CD14-positive monocyte (primary cell): ENCODE results near the gene SMIM3. TPM values are rescaled to one million over a fixed set of nuclear protein-coding genes. Genes with fewer than 3 reads are reported as not detected.
"Not testable (repeated sequence)": the region's sequence is repeated elsewhere in the genome, so short reads cannot be mapped to it uniquely, and the experiment has no call there.

Experiments used
- DNase-seq, 3 donors: peaks; one replicate each; pipeline ENCODE4 v3.0.0-alpha.2; 2011 to 2022
- H2AFZ ChIP-seq: 2 replicates; pipeline ENCODE4 v1.6.0; 2012; ENCODE audit warnings: mild to moderate bottlenecking, low read depth, low read length, inconsistent platforms; ENCODE audit not compliant: insufficient read depth, poor library complexity, severe bottlenecking
- H3K27ac ChIP-seq, 2 donors: 1 replicate in 1 of 2; 2 replicates in 1 of 2; pipeline ENCODE4 v1.5.1; 2012 to 2013; ENCODE audit warnings: low read length in 2 of 2, control low read depth in 1 of 2, inconsistent platforms in 1 of 2, low read depth in 1 of 2, mild to moderate bottlenecking in 1 of 2
- H3K27me3 ChIP-seq, 2 donors: one replicate each; pipeline versions ENCODE4 v1.6.0 to v1.6.1; 2011 to 2013; ENCODE audit warnings: low read length in 2 of 2; ENCODE audit not compliant: control insufficient read depth in 2 of 2, insufficient read depth in 2 of 2
- H3K36me3 ChIP-seq, 2 donors: replicated peaks in 1 of 2; 1 replicate in 1 of 2; 2 replicates in 1 of 2; pipeline versions ENCODE4 v1.5.1 to v1.6.1; 2012 to 2013; ENCODE audit warnings: low read length in 2 of 2, control low read depth in 1 of 2, inconsistent platforms in 1 of 2, mild to moderate bottlenecking in 1 of 2; ENCODE audit not compliant: insufficient read depth in 2 of 2, control insufficient read depth in 1 of 2
- H3K4me1 ChIP-seq, 2 donors: 1 replicate in 1 of 2; 2 replicates in 1 of 2; pipeline versions ENCODE4 v1.5.1 to v1.6.1; 2012 to 2013; ENCODE audit warnings: low read length in 2 of 2, control low read depth in 1 of 2, inconsistent platforms in 1 of 2, mild to moderate bottlenecking in 1 of 2, moderate library complexity in 1 of 2; ENCODE audit not compliant: insufficient read depth in 2 of 2, control insufficient read depth in 1 of 2
- H3K4me2 ChIP-seq: replicated peaks from 2 replicates; pipeline ENCODE3; 2012; ENCODE audit warnings: low read length, moderate library complexity, mild to moderate bottlenecking; ENCODE audit not compliant: poor library complexity, severe bottlenecking; ENCODE audit errors: extremely low read depth
- H3K4me3 ChIP-seq, 3 experiments: fragments of 200-600 bp in 1 of 3; sonication (generic) in 1 of 3; replicated peaks in 1 of 3; 1 replicate in 2 of 3; 2 replicates in 1 of 3; pipeline ENCODE4 v1.5.1; 2011 to 2013; ENCODE audit warnings: low read length in 3 of 3, mild to moderate bottlenecking in 3 of 3, control low read depth in 2 of 3, low read depth in 2 of 3, inconsistent platforms in 1 of 3, moderate library complexity in 1 of 3
- H3K79me2 ChIP-seq: 2 replicates; pipeline ENCODE4 v1.6.0; 2012; ENCODE audit warnings: mild to moderate bottlenecking, control low read depth, inconsistent platforms, low read length, moderate library complexity; ENCODE audit not compliant: insufficient read depth
- H3K9ac ChIP-seq: 2 replicates; pipeline ENCODE4 v1.6.0; 2017; ENCODE audit warnings: low read length, mild to moderate bottlenecking; ENCODE audit not compliant: insufficient read depth, poor library complexity, severe bottlenecking
- H3K9me3 ChIP-seq, 2 donors: replicated peaks in 1 of 2; 1 replicate in 1 of 2; 2 replicates in 1 of 2; pipeline versions ENCODE4 v1.5.1 to v1.6.1; 2012 to 2013; ENCODE audit warnings: low read length in 2 of 2, control low read depth in 1 of 2; ENCODE audit not compliant: control insufficient read depth in 1 of 2, insufficient read depth in 1 of 2
- H4K20me1 ChIP-seq: 2 replicates; pipeline ENCODE4 v1.6.0; 2012; ENCODE audit warnings: mild to moderate bottlenecking, low read length, control low read depth, moderate library complexity; ENCODE audit not compliant: insufficient read depth
- H3K27ac Mint-ChIP-seq, 7 donors: one replicate each; pipeline ENCODE4 v1.8.0; 2020; ENCODE audit warnings: mild to moderate bottlenecking in 7 of 7, mixed read lengths in 7 of 7, moderate library complexity in 6 of 7, inconsistent platforms in 2 of 7
- H3K27me3 Mint-ChIP-seq, 3 donors: one replicate each; pipeline ENCODE4 v1.8.0; 2021 to 2022; ENCODE audit warnings: low read depth in 3 of 3, mild to moderate bottlenecking in 3 of 3, mixed read lengths in 3 of 3, moderate library complexity in 3 of 3, inconsistent platforms in 1 of 3
- H3K36me3 Mint-ChIP-seq, 2 donors: one replicate each; pipeline ENCODE4 v1.8.0; 2020; ENCODE audit warnings: mixed read lengths in 2 of 2, inconsistent platforms in 1 of 2, mild to moderate bottlenecking in 1 of 2
- H3K4me1 Mint-ChIP-seq: one replicate; pipeline ENCODE4 v1.8.0; 2020; ENCODE audit warnings: mild to moderate bottlenecking, mixed read lengths
- H3K4me3 Mint-ChIP-seq, 2 donors: one replicate each; pipeline ENCODE4 v1.8.0; 2020; ENCODE audit warnings: mild to moderate bottlenecking in 2 of 2, mixed read lengths in 2 of 2, moderate library complexity in 1 of 2
- H3K9me3 Mint-ChIP-seq, 7 donors: one replicate each; pipeline ENCODE4 v1.8.0; 2020 to 2022; ENCODE audit warnings: mixed read lengths in 7 of 7, mild to moderate bottlenecking in 6 of 7, moderate library complexity in 6 of 7, inconsistent platforms in 2 of 7
- WGBS: methylation state at CpG from one replicate; pipeline ENCODE4 v1.1.5; 2013; ENCODE audit warnings: missing lambda C conversion rate; ENCODE audit not compliant: insufficient coverage; 5-methylcytosine and 5-hydroxymethylcytosine counted together
- intact Hi-C, 2 donors: fragments of 100-400 bp; cut with micrococcal nuclease; formaldehyde crosslinking; loops; one replicate each; pipeline versions ENCODE4 v1.15.0 to v1.15.1; 2023
- polyA plus RNA-seq, 3 donors: library from polyadenylated mRNA; depleted of rRNA in 1 of 3; unstranded in 2 of 3; stranded (reverse) in 1 of 3; fragments of 300-500 nt in 2 of 3; fragments of >200 nt in 1 of 3; fragmentation: Illumina TruSeq in 2 of 3; gene quantifications; 1 replicate in 2 of 3; 2 replicates in 1 of 3; pipeline ENCODE4 v1.2.3, GENCODE V29; 2012 to 2021
- TF ChIP-seq, protein P1 (sequence below): fragments of 200-600 bp; IDR thresholded peaks from one replicate; pipeline ENCODE4 v1.8.0; 2022; ENCODE audit warnings: antibody characterized with exemption, mild to moderate bottlenecking

Gene SMIM3
- polyA plus RNA-seq, 3 donors, result 41.7 to 52.2 (median 45.4) TPM

DNA sequence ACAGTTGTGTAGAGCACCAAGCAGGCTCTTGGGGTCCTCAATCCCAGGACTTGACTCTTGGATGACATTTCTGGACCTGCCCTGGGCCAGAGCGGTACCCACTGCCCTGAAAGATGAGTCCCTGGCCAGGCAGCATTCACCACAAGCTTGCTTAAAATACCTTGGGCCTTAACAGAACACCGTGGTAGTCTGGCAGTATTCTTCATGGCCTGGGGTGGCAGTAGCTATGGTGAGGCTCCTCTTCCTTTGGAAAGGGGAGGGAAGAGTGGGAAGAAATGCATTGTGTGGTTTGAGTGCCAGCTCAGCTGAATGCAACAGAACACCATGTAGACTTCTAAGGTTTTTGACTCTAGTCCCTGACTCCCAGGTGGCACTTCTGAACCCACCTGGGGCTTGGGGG lies 38.4 kb downstream of the SMIM3 start:
- intact Hi-C loops, result no loop called here
- no peaks in the 10 kb centered on the region for H3K4me1 ChIP-seq
- peaks cover 0 to 3% (median 0%) of the 10 kb centered on the region in 3 donors for H3K27me3 Mint-ChIP-seq
- no peak overlapping the region for H3K27ac ChIP-seq
- H3K36me3 Mint-ChIP-seq, result no peaks in the 10 kb centered on the region
- WGBS, result 100% methylated on average over 1 of the region's 2 CpGs
- H3K4me1 Mint-ChIP-seq, result no peaks in the 10 kb centered on the region
- H3K4me2 ChIP-seq, result no peak overlapping the region
- H3K9ac ChIP-seq, result no peak overlapping the region
- H3K4me3 ChIP-seq, result no peak overlapping the region
- H3K4me3 Mint-ChIP-seq, result no peak overlapping the region
- no peaks in the 10 kb centered on the region for H3K27me3 ChIP-seq
- TF ChIP-seq, protein P1, sequence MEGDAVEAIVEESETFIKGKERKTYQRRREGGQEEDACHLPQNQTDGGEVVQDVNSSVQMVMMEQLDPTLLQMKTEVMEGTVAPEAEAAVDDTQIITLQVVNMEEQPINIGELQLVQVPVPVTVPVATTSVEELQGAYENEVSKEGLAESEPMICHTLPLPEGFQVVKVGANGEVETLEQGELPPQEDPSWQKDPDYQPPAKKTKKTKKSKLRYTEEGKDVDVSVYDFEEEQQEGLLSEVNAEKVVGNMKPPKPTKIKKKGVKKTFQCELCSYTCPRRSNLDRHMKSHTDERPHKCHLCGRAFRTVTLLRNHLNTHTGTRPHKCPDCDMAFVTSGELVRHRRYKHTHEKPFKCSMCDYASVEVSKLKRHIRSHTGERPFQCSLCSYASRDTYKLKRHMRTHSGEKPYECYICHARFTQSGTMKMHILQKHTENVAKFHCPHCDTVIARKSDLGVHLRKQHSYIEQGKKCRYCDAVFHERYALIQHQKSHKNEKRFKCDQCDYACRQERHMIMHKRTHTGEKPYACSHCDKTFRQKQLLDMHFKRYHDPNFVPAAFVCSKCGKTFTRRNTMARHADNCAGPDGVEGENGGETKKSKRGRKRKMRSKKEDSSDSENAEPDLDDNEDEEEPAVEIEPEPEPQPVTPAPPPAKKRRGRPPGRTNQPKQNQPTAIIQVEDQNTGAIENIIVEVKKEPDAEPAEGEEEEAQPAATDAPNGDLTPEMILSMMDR, result no peak
- H3K36me3 ChIP-seq, result no peaks in the 10 kb centered on the region
- no peaks in the 10 kb centered on the region for H3K79me2 ChIP-seq
- H3K27ac Mint-ChIP-seq, result peak overlapping the region in 1 of 7 donors; percentile 1
- H3K9me3 ChIP-seq, result peaks cover 0 to 19% of the 10 kb centered on the region in 2 donors
- H3K9me3 Mint-ChIP-seq, result peaks cover 23 to 40% (median 34%) of the 10 kb centered on the region in 7 donors
- no peak overlapping the region for H2AFZ ChIP-seq
- no peaks in the 10 kb centered on the region for H4K20me1 ChIP-seq
- no peak for DNase-seq

DNA sequence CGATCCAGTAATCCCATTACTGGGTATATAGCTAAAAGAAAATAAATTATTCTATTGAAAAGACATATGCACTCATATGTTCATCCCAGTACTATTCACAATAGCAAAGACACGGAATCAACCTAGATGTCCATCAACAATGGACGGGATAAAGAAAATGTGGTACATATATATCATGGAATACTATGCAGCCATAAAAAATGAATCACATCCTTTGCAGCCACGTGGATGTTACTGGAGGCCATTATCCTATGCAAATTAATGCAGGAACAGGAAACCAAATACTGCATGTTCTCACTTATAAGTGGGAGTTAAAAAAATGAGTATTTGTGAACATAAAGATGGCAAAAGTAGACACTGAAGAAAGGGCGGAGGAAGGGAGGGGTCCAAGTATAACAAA lies 51.2 kb downstream of the SMIM3 start:
- Histone ChIP-seq H3K4me3 (no peak overlapping the region), H4K20me1 (no peaks in the 10 kb centered on the region), H3K27me3 (no peaks in the 10 kb centered on the region), H3K4me1 (no peaks in the 10 kb centered on the region), H3K9ac (no peak overlapping the region), H3K79me2 (no peaks in the 10 kb centered on the region), H3K27ac (no peak overlapping the region), H2AFZ (no peak overlapping the region), H3K4me2 (no peak overlapping the region), H3K36me3 (no peaks in the 10 kb centered on the region), H3K9me3 (peaks cover 7 to 12% of the 10 kb centered on the region in 2 donors)
- Mint-ChIP-seq H3K27ac (no peak overlapping the region), H3K27me3 (no peaks in the 10 kb centered on the region), H3K36me3 (no peaks in the 10 kb centered on the region), H3K4me3 (no peak overlapping the region), H3K4me1 (no peaks in the 10 kb centered on the region), H3K9me3 (peaks cover 24 to 47% (median 35%) of the 10 kb centered on the region in 7 donors)
- intact Hi-C loops, result no loop called here
- no CpG with 5 or more reads among the region's 5 CpGs for WGBS
- DNase-seq, result no peak
- TF ChIP-seq, protein P1, result no peak

DNA sequence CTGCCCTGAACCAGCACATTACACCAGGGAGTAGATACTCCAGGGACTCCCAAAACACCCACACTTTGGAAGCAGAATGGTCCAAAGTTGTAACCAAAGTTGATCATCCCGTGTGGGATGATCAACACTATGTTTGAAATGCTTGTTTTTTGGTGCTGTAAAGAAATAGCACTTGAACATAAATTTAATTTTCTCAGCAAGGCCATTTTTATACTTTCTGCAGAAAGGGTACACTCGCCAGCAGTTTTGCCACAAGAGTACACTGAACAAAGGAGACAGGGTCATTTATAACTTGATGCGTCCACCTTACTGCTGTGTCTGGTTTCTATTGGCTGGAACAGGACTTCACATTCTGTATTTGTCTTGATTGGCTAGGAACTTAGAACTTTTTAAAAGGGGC lies 53.3 kb downstream of the SMIM3 start:
- H3K27ac ChIP-seq, H2AFZ ChIP-seq, H3K27me3 ChIP-seq, DNase-seq, H3K4me3 ChIP-seq, H3K9ac ChIP-seq, H3K79me2 ChIP-seq, H3K4me1 Mint-ChIP-seq, H3K27me3 Mint-ChIP-seq, H3K36me3 Mint-ChIP-seq, H3K27ac Mint-ChIP-seq, H3K4me2 ChIP-seq, intact Hi-C loops, H3K4me1 ChIP-seq, H4K20me1 ChIP-seq, H3K4me3 Mint-ChIP-seq, H3K36me3 ChIP-seq: not testable (repeated sequence)
- peaks cover 30 to 57% (median 41%) of the 10 kb centered on the region in 7 donors for H3K9me3 Mint-ChIP-seq
- peaks cover 7 to 23% of the 10 kb centered on the region in 2 donors for H3K9me3 ChIP-seq
- WGBS, result 60% methylated on average over 1 of the region's 3 CpGs
